B cell (primary cell): Measurements from ENCODE around the gene ADGRD1. TPM values are rescaled to one million over a fixed set of nuclear protein-coding genes. Genes with fewer than 3 reads are reported as not detected.

Source experiments
- ATAC-seq: fragments of 200-7000 bp; cut with Tn5 transposase; one replicate; pipeline ENCODE4 v1.10.0; 2021; ENCODE audit warnings: low read depth, mild to moderate bottlenecking, moderate number of reproducible peaks, moderate library complexity
- CTCF ChIA-PET: fragments of 350-600 bp; sonication (Branson Sonifier 250); formaldehyde crosslinking; loops from one replicate; lab custom pipeline; 2021; ENCODE audit warnings: antibody characterized with exemption, inconsistent platforms; lab: Charles Lee
- POLR2A ChIA-PET: fragments of 350-600 bp; sonication (Branson Sonifier 250); formaldehyde crosslinking; loops from one replicate; lab custom pipeline; 2021; ENCODE audit warnings: antibody characterized with exemption; lab: Charles Lee
- DNase-seq: peaks from one replicate; pipeline ENCODE4 v3.0.0; 2013
- H2AFZ ChIP-seq: 2 replicates; pipeline ENCODE4 v1.6.1; 2012; ENCODE audit warnings: mild to moderate bottlenecking, low read depth, low read length; ENCODE audit not compliant: insufficient read depth, poor library complexity, severe bottlenecking
- H3K27ac ChIP-seq, 2 donors: 1 replicate in 1 of 2; 2 replicates in 1 of 2; pipeline ENCODE4 v1.5.1; 2012 to 2013; ENCODE audit warnings: low read length in 2 of 2, mild to moderate bottlenecking in 2 of 2, moderate library complexity in 1 of 2
- H3K27me3 ChIP-seq, 4 experiments: fragments of 200-600 bp in 1 of 4; sonication (generic) in 1 of 4; replicated peaks in 1 of 4; 1 replicate in 2 of 4; 2 replicates in 2 of 4; pipeline versions ENCODE4 v1.6.1 to v1.7.0; 2013 to 2016; ENCODE audit warnings: low read length in 3 of 4, mild to moderate bottlenecking in 2 of 4, mixed read lengths in 1 of 4, moderate library complexity in 1 of 4; ENCODE audit not compliant: insufficient read depth in 4 of 4, control insufficient read depth in 3 of 4; ENCODE audit errors: control extremely low read depth in 1 of 4
- H3K36me3 ChIP-seq, 2 experiments: replicated peaks in 1 of 2; 1 replicate in 1 of 2; 2 replicates in 1 of 2; pipeline versions ENCODE4 v1.6.1 to v1.7.1; 2013; ENCODE audit warnings: low read length in 1 of 2; ENCODE audit not compliant: insufficient read depth in 2 of 2, control insufficient read depth in 1 of 2; ENCODE audit errors: control extremely low read depth in 1 of 2, extremely low read depth in 1 of 2
- H3K4me1 ChIP-seq, 2 donors: fragments of 200-600 bp in 1 of 2; sonication (generic) in 1 of 2; 1 replicate in 1 of 2; 2 replicates in 1 of 2; pipeline versions ENCODE4 v1.5.1 to v1.6.1; 2013 to 2017; ENCODE audit warnings: low read length in 2 of 2; ENCODE audit not compliant: control insufficient read depth in 2 of 2, insufficient read depth in 2 of 2
- H3K4me2 ChIP-seq: replicated peaks from 2 replicates; pipeline ENCODE3; 2012; ENCODE audit warnings: mild to moderate bottlenecking, low read depth, low read length; ENCODE audit not compliant: poor library complexity, severe bottlenecking
- H3K4me3 ChIP-seq, 5 experiments: fragments of 200-600 bp in 1 of 5; sonication (generic) in 1 of 5; 1 replicate in 3 of 5; 2 replicates in 2 of 5; pipeline versions ENCODE4 v1.5.1 to v1.7.0; 2011 to 2016; ENCODE audit warnings: low read length in 4 of 5, mild to moderate bottlenecking in 4 of 5, low read depth in 2 of 5, control low read depth in 1 of 5, moderate library complexity in 1 of 5; ENCODE audit not compliant: insufficient read depth in 1 of 5; ENCODE audit errors: control extremely low read depth in 1 of 5, extremely low read depth in 1 of 5
- H3K79me2 ChIP-seq: fragments of 200-600 bp; sonication (generic); one replicate; pipeline ENCODE4 v1.6.0; 2016; ENCODE audit warnings: low read length; ENCODE audit not compliant: control insufficient read depth, insufficient read depth
- H3K9ac ChIP-seq: fragments of 200-600 bp; sonication (generic); 2 replicates; pipeline ENCODE4 v1.6.1; 2017; ENCODE audit warnings: mild to moderate bottlenecking, low read length, moderate library complexity
- H3K9me3 ChIP-seq, 3 donors: one replicate each; pipeline versions ENCODE4 v1.6.1 to v1.7.1; 2013; ENCODE audit warnings: low read length in 2 of 3; ENCODE audit not compliant: control insufficient read depth in 2 of 3, insufficient read depth in 1 of 3; ENCODE audit errors: control extremely low read depth in 1 of 3
- H4K20me1 ChIP-seq: 2 replicates; pipeline ENCODE4 v1.6.0; 2012; ENCODE audit warnings: mild to moderate bottlenecking, low read length; ENCODE audit not compliant: insufficient read depth, control insufficient read depth, poor library complexity, severe bottlenecking
- H3K27ac Mint-ChIP-seq: one replicate; pipeline ENCODE4 v1.8.0; 2021; ENCODE audit warnings: mixed read lengths
- H3K27me3 Mint-ChIP-seq: one replicate; pipeline ENCODE4 v1.8.0; 2021; ENCODE audit warnings: mixed read lengths
- H3K4me1 Mint-ChIP-seq: one replicate; pipeline ENCODE4 v1.8.0; 2021; ENCODE audit warnings: mixed read lengths
- H3K4me3 Mint-ChIP-seq: one replicate; pipeline ENCODE4 v1.8.0; 2021; ENCODE audit warnings: mixed read lengths
- H3K9me3 Mint-ChIP-seq: one replicate; pipeline ENCODE4 v1.8.0; 2022; ENCODE audit warnings: mixed read lengths; ENCODE audit not compliant: insufficient read depth
- CTCF ChIP-seq: fragments of 200-600 bp; IDR thresholded peaks from one replicate; pipeline ENCODE4 v1.8.0; 2022; ENCODE audit warnings: antibody characterized with exemption, mild to moderate bottlenecking
- EZH2 ChIP-seq: IDR thresholded peaks from 2 replicates; pipeline ENCODE4 v1.6.1; 2012; ENCODE audit warnings: borderline replicate concordance, low read depth, mild to moderate bottlenecking, moderate library complexity, low read length; ENCODE audit not compliant: insufficient read depth, poor library complexity, severe bottlenecking
- WGBS: methylation state at CpG from one replicate; pipeline ENCODE4 v1.1.5; 2013; ENCODE audit warnings: missing lambda C conversion rate; ENCODE audit not compliant: insufficient coverage; 5-methylcytosine and 5-hydroxymethylcytosine counted together
- intact Hi-C: fragments of 100-400 bp; cut with micrococcal nuclease; formaldehyde crosslinking; loops from one replicate; pipeline ENCODE4 v1.10.0; 2022
- polyA plus RNA-seq: library from polyadenylated mRNA; depleted of rRNA; stranded (reverse); fragments of >200 nt; gene quantifications from 2 replicates; pipeline ENCODE4 v1.2.3, GENCODE V29; 2012
- total RNA-seq, 2 donors: library from RNA; stranded (reverse); fragments of 120-200 nt in 1 of 2; gene quantifications; 1 replicate in 1 of 2; 2 replicates in 1 of 2; pipeline versions ENCODE4 v1.2.3 to v1.2.4, GENCODE V29; 2013 to 2022

The ADGRD1 gene
- total and polyA plus RNA-seq, 2 donors (not counting 1 experiment from before 2014, with no cell fraction given), result 1.1 to 2.2 TPM

GRCh38 chr12:131147293-131147692 lies 193.6 kb downstream of the ADGRD1 start:
- H3K36me3 ChIP-seq, result no peaks in the 10 kb centered on the region
- H3K4me3 Mint-ChIP-seq, result no peak overlapping the region

GRCh38 chr12:131147894-131148293 lies 194.2 kb downstream of the ADGRD1 start:
- TF ChIP-seq CTCF, result no peak
- no peak for TF ChIP-seq EZH2
- no peaks in the 10 kb centered on the region for H3K9me3 Mint-ChIP-seq
- Histone ChIP-seq H3K9ac (no peak overlapping the region), H3K4me3 (no peak overlapping the region), H3K4me1 (no peaks in the 10 kb centered on the region), H3K27ac (no peak overlapping the region), H2AFZ (no peak overlapping the region), H3K36me3 (no peaks in the 10 kb centered on the region), H3K79me2 (no peaks in the 10 kb centered on the region), H3K4me2 (no peak overlapping the region), H4K20me1 (no peaks in the 10 kb centered on the region), H3K9me3 (peaks cover 0 to 3% (median 0%) of the 10 kb centered on the region in 3 donors), H3K27me3 (no peaks in the 10 kb centered on the region)
- no peak for ATAC-seq
- no CpG with 5 or more reads among the region's 3 CpGs for whole genome bisulfite sequencing
- CTCF ChIA-PET, result no interaction called here
- POLR2A ChIA-PET, result no interaction called here
- no peak overlapping the region for H3K27ac Mint-ChIP-seq
- intact Hi-C loops, result no loop called here
- no peak overlapping the region for H3K4me3 Mint-ChIP-seq
- peaks cover 23% of the 10 kb centered on the region for H3K27me3 Mint-ChIP-seq
- peaks cover 3% of the 10 kb centered on the region for H3K4me1 Mint-ChIP-seq
- DNase-seq, result no peak

More at GRCh38 chr12:131147293-131147692, 193.6 kb downstream of the ADGRD1 start:
- no peak for TF ChIP-seq CTCF
- no peak for TF ChIP-seq EZH2
- DNase-seq, result no peak
- no peaks in the 10 kb centered on the region for H3K4me1 ChIP-seq
- intact Hi-C loops, result no loop called here
- ATAC-seq, result no peak
- no peak overlapping the region for H3K4me3 ChIP-seq
- no peaks in the 10 kb centered on the region for H3K9me3 ChIP-seq
- ChIA-PET CTCF (no interaction called here), POLR2A (no interaction called here)
- no peaks in the 10 kb centered on the region for H3K9me3 Mint-ChIP-seq
- no peak overlapping the region for H3K4me2 ChIP-seq
- H4K20me1 ChIP-seq, result no peaks in the 10 kb centered on the region
- H3K27ac ChIP-seq, result no peak overlapping the region
- H3K27ac Mint-ChIP-seq, result no peak overlapping the region
- no peak overlapping the region for H2AFZ ChIP-seq
- WGBS, result no CpG with 5 or more reads among the region's 1 CpG
- no peak overlapping the region for H3K9ac ChIP-seq
- H3K27me3 Mint-ChIP-seq, result peaks cover 23% of the 10 kb centered on the region
- no peaks in the 10 kb centered on the region for H3K79me2 ChIP-seq
- H3K4me1 Mint-ChIP-seq, result peaks cover 3% of the 10 kb centered on the region
- H3K27me3 ChIP-seq, result no peaks in the 10 kb centered on the region
